ENCODE results near the gene ANXA4.

- TF ChIP-seq REST (IDR thresholded peaks at IDR 0.05; ENCODE audit: insufficient replicate concordance, low read depth) (no peak), CTCF (IDR thresholded peaks at IDR 0.05; ENCODE audit: insufficient read depth, low read length) (no peak), GABPA (IDR thresholded peaks at IDR 0.05; ENCODE audit: low read depth) (no peak), SPI1 (IDR thresholded peaks at IDR 0.05; ENCODE audit: borderline replicate concordance, low read depth) (no peak), POLR2AphosphoS5 (IDR thresholded peaks at IDR 0.05; ENCODE audit: low read depth) (no peak)
Measured at GRCh38 chr2:69714024-69714423, 27.9 kb upstream of the ANXA4 start.
